ENCODE measurements around the gene UBE2Q2. TPM values are rescaled to one million over a fixed set of nuclear protein-coding genes. Genes with fewer than 3 reads are reported as not detected.
A peak's percentile ranks its signal among the peaks of the same experiment; 100 is the strongest.
"Not testable (repeated sequence)": the region's sequence is repeated elsewhere in the genome, so short reads cannot be mapped to it uniquely, and the experiment has no call there.

The UBE2Q2 gene
- total RNA-seq, 1 donor = 58.6 TPM

DNA sequence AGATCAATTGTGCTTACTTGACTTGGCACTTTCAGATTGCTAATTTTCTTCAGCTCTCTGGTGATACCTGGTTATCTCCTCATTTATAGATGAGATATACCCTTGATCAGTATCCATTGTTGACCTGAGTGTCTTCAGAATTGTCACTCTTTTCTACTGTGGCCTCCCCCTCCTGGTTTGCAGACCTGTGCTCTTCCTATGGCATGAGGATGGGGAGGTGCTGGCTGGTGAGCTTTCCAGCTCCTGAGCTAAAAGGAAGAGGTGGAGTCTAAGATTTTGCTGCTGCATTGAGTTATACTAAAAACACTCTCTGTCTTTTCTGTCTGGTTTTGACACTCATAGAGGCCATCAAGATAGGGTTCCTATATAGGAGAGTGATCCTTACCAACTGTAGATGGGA lies 23.7 kb downstream of the UBE2Q2 start:
- no peak overlapping the region for H3K4me3 ChIP-seq (ENCODE audit: low read depth, low read length)
- no peak for DNase-seq (ENCODE audit: low read depth)
- TF ChIP-seq, protein P1, sequence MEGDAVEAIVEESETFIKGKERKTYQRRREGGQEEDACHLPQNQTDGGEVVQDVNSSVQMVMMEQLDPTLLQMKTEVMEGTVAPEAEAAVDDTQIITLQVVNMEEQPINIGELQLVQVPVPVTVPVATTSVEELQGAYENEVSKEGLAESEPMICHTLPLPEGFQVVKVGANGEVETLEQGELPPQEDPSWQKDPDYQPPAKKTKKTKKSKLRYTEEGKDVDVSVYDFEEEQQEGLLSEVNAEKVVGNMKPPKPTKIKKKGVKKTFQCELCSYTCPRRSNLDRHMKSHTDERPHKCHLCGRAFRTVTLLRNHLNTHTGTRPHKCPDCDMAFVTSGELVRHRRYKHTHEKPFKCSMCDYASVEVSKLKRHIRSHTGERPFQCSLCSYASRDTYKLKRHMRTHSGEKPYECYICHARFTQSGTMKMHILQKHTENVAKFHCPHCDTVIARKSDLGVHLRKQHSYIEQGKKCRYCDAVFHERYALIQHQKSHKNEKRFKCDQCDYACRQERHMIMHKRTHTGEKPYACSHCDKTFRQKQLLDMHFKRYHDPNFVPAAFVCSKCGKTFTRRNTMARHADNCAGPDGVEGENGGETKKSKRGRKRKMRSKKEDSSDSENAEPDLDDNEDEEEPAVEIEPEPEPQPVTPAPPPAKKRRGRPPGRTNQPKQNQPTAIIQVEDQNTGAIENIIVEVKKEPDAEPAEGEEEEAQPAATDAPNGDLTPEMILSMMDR (IDR thresholded peaks at IDR 0.05; ENCODE audit: insufficient read depth, low read length) = no peak

GRCh38 chr15:75867449-75867848 lies 24.2 kb downstream of the UBE2Q2 start:
- no peak for DNase-seq (ENCODE audit: low read depth)
- TF ChIP-seq, protein P1 (IDR thresholded peaks at IDR 0.05; ENCODE audit: insufficient read depth, low read length) = no peak
- H3K4me3 ChIP-seq (ENCODE audit: low read depth, low read length) = no peak overlapping the region

GRCh38 chr15:75868019-75868418 lies 24.8 kb downstream of the UBE2Q2 start:
- no peak for DNase-seq (ENCODE audit: low read depth)

DNA sequence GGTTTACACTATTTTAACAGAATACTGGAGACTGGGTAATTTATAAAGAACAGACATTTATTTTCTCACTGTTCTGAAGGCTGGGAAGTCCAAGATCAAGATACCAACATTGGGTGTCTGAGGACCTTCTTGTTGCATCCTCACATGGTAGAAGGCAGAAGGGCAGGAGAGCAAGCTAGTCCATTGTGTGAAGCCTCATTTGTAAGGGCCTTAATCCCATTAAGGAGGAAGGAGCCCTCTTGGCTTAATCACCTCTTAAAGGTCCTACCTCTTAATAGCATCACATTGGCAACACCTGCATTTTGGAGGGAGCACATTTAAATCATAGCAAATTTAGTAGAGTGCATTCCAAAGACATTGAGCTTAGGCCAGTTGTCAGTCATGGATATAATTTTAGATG lies 26.2 kb downstream of the UBE2Q2 start:
- DNase-seq (ENCODE audit: low read depth) = no peak
- TF ChIP-seq, protein P1 (IDR thresholded peaks at IDR 0.05; ENCODE audit: insufficient read depth, low read length) = no peak
- no peak overlapping the region for H3K4me3 ChIP-seq (ENCODE audit: low read depth, low read length)

More at GRCh38 chr15:75868019-75868418, 24.8 kb downstream of the UBE2Q2 start:
- H3K4me3 ChIP-seq (ENCODE audit: low read depth, low read length) = no peak overlapping the region
- TF ChIP-seq, protein P1 (IDR thresholded peaks at IDR 0.05; ENCODE audit: insufficient read depth, low read length) = no peak

- DNase-seq (ENCODE audit: low read depth); H3K4me3 ChIP-seq (ENCODE audit: low read depth, low read length): not testable (repeated sequence)
These were observed 28.3 kb downstream of the UBE2Q2 start for GRCh38 chr15:75871589-75871988.

DNA sequence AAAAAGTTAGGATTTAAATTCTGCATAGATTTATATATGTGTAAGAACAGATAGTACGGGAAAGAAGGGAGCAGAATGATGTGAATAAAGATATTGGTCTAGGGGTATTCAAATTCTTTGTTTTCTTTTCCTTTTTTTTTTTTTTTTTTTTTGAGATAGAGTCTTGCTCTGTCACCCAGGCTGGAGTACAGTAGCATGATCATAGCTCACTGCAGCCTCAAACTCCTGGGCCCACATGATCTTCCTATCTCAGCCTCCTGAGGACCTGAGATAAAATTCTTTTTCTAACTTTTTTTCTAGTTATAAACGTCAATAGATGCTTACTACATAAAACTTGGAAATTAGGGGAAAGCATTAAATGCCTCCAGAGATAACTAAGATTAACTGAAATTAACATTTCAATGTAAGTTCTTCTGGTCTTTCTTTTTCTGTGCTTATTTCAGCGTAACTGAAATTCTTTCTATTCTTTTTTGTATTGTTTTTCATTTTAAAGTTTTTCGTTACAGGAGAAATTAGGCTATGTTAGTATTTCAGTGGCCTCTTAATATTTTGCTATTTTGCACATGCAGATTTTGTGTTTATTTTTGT lies 29.2 kb downstream of the UBE2Q2 start:
- TF ChIP-seq, protein P1 (IDR thresholded peaks at IDR 0.05; ENCODE audit: insufficient read depth, low read length) = no peak
- no peak overlapping the region for H3K4me3 ChIP-seq (ENCODE audit: low read depth, low read length)
- DNase-seq (ENCODE audit: low read depth) = no peak

- no peak overlapping the region for H3K4me3 ChIP-seq (ENCODE audit: low read depth, low read length)
- TF ChIP-seq, protein P1 (IDR thresholded peaks at IDR 0.05; ENCODE audit: insufficient read depth, low read length) = no peak
- peak; percentile 68 for DNase-seq (ENCODE audit: low read depth)
These were observed 40.8 kb downstream of the UBE2Q2 start for GRCh38 chr15:75884041-75884440.

Measured in fibroblast of the aortic adventitia (primary cell).